NCI-H1048 (cell line): ENCODE measurements around the gene BCAS1.

Experiments
- DNase-seq: peaks from one replicate; lab custom pipeline; 2025; lab: John Stamatoyannopoulos, UW

Gene BCAS1, protein sequence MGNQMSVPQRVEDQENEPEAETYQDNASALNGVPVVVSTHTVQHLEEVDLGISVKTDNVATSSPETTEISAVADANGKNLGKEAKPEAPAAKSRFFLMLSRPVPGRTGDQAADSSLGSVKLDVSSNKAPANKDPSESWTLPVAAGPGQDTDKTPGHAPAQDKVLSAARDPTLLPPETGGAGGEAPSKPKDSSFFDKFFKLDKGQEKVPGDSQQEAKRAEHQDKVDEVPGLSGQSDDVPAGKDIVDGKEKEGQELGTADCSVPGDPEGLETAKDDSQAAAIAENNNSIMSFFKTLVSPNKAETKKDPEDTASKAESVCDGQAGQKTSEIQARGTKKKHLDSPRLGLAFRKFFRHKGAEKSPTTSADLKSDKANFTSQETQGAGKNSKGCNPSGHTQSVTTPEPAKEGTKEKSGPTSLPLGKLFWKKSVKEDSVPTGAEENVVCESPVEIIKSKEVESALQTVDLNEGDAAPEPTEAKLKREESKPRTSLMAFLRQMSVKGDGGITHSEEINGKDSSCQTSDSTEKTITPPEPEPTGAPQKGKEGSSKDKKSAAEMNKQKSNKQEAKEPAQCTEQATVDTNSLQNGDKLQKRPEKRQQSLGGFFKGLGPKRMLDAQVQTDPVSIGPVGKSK

DNA sequence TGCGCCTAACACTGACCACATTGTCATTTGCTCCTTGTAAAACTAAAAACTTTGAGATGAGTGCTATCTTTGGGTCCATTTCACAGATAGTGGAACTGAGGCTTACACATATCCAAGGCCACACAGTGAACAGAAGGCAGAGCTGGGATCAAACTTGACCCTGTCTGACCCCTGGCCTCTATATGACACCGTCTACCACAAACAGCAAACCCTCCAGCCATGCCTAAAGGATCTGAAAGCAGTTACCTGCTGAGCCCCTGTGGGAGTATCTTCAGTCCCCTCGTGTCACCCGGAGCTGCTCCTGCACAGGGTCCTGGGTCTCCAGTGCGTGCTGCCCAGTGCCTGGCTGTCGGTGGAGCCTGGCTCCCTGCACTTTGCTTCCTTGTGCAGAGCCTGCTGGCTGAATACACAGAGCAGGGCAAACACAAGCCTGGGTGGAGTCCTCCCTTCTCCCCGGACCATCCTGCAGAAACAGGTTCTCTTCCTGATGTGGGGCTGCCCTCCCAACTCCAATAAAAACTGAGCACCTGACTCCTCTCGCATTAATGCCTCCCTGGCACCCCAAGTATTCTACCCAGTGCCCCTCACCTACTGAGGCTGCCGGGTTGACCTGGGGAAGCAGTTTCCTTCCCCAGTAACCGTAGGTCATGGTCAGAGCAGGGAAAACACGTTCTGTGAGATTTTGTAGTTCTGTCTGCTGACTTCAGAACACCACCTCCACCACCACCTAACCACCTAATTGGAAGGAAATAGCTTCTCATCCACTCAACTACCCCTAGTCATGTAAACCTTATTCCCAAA is at the start of gene BCAS1:
BCAS1 (minus strand) TSS at position 408 of the 801 bp plus-strand sequence. CDS start 11,876 bp downstream, outside the sequence.
- no peak for DNase-seq

DNA sequence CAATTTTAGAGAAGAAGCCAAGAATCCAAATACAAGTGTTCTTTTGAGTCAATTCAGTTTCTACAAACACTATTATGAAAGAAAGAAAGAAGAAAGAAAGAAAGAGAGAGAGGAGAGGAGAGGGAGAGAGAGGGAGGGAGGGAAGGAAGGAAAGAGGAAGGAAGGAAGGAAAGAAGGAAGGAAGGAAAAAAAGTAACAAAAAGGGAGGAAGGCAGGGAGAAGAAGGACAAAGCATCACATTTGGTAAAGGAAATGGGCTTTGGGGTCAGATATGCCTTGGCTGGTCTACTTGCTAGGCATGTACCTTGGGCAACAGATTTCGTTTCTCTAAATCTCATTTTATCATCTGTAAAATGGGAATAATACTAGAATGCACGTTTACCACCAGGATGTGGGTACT is 49.4 kb upstream of the BCAS1 start:
- DNase-seq: no peak

DNA sequence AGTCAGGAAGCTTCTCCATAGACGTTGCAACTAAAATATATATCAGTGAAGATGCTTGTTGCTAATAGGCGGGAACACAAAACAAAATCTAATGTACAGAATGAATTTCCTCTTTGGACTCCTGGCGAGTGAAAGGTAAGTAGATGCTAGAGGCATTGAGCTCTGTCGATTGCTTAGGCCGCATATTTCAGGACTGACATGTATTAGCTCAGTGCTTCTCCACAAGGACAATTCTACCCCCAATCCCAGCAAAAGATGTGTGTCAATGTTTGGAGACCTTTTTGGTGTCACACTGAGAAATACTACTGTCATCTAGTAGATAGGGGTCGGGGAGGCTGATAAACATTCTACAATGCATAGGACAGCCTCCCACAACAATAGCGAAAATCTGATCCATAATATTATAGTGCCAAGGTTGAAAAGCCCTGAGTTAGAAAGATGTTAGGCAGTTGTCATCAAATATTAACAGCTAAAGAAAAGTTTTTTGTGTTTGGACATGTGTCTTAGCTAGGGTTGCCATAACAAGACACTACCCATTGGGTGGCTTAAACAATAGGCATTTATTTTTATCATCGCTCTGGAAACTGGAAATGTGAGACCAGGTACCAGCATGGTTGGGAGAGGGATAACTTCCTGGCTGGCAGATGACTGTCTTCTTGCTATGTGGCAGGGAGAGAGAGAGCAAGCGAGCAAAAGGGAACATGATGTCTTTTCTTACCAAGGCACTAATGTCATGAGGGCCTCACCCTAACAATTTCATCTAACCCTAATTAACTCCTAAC is 48.0 kb upstream of the BCAS1 start:
- no peak for DNase-seq

DNA sequence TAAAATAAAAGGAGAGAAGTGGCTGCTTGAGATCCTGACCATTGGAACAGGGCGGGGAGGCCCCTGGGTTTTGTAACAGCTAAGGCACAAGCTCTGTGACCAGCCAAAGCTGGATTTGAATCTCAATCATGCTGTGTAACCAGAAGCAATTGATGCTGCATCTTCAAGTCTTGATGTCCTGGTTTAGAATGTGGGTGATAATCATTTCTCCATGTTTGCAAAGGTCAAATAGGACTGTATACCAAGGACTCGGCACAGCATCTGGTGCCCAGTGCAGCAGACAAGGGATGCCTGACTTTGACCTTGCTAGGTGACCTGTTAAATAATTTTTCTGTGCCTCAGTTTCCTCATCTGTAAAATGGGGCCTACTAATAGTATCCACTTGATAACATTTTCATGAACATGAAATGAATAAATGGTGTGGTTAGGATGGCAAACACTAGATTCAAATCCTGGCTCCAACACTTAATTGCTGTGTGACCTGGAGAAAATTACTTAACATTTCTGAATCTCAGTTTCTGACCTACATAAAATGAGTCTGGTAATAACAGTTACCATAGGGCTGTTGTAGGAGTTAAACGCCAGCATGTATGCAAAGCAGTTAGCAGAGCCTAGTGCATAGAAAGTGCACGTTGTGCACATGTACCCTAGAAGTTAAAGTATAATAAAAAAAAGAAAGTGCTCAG is 46.3 kb upstream of the BCAS1 start:
- no peak for DNase-seq

DNA sequence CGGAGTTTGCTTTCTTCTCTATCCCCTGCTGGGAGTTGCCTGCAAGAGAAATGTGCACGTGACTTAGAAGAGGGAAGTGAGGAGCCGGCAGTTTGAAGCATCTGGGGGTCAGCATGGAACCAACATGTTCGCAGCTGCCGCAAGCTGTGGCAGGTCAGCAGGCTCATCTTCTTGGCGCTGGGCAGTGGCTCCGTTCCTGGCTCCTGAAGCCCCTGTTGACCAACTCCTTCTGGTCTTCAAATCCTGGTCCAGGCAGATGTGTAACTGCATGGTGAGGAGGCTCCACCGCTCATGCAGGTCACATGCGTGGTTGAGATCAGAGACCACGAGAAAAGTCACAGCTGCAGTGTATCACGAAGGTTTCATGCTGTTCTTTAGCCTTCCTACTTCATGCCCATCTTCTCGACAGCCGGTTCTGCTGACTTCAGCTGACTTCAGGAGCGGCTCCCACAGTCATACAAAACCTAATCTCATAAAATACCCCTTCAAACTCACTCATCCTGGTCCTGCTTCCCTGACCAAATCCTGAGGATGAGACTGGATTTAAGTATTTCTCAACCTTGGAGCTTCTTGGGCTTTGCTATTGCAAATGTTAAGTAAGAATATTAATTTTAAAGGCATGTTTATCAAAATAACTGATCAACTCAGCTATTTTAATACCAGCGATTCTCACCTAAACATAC is 44.9 kb upstream of the BCAS1 start:
- DNase-seq: no peak

DNA sequence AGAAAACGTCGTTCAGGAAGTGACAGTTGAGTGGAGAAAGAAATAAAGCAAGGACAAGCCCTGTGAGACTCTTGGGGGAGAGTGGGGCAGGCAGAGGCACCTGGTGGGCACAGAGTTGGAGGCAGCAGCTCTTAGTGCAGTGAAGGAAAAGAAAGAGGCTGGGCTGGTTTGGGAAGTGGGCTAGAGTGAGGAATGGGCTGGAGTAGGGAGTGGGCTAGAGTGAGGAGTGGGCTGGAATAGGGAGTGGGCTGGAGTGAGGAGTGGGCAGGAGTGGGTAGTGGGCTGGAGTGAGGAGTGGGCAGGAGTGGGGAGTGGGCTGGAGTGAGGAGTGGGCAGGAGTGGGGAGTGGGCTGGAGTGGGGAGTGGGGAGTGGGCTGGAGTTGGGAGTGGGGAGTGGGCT is 43.7 kb upstream of the BCAS1 start:
- DNase-seq: no peak

DNA sequence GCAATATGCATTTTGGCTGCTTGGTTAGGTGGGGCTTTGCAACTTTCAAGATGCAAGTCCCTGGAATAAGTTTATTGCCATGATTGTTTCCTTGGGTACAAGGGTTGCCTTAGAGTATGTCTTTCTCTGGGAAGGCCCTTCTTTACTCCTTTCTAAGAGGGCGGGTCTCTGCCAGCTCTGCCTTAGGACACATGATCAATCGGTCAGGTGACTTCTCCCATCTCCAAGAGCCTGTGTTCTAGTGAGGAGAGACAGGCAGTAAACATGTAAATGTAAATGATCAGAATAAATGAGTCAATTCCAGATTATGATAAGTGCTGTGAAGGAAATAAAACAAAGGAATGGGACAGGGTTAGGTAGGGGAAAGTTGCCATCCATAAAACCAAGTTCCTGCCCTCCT is 43.2 kb upstream of the BCAS1 start:
- no peak for DNase-seq

DNA sequence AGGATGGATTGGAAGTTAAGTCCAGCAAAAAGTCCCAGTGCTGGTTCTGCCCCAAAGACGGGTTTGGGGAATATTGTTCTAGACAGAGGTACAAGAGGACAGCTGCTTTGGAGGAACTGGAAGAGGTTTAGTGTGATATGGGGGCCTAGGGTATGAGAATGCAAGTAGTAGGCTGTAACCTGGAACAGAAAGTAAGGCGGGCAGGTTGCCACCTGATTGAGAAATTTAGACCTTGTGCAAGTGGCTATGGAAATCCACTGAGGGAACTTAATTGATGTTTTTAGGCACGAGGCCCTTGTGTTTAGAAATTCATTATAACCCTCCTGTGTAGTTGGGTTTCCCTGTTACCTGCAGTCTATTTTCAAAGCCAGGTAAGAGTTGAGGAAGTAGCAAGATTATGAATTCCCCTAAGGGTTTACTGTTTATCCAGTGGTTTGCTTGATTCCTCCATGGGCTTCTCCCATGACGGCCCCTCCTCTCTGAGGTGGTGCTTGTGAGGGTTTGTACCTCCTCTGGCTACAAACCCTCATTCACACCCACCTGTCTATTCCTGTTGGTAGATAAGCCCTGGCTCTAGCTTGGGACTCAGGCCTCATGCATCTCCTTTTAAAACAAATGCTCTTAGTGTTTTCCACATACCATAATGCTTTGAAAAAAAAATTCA is 42.0 kb upstream of the BCAS1 start:
- DNase-seq: no peak

DNA sequence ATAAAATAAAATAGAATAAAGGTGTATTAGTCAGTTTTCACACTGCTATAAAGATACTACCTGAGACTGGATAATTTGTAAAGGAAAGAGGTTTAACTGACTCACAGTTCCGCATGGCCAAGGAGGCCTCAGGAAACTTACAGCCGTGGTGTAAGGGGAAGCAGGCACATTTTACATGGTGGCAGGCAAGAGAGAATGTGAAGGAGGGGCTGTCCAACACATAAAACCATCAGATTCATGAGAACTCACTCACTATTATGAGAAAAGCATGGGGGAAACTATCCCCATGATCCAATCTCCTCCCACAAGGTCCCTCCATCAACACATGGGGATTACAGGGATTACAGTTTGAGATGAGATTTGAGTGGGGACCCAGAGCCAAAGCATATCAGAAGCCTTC is 41.1 kb upstream of the BCAS1 start:
- DNase-seq: no peak

DNA sequence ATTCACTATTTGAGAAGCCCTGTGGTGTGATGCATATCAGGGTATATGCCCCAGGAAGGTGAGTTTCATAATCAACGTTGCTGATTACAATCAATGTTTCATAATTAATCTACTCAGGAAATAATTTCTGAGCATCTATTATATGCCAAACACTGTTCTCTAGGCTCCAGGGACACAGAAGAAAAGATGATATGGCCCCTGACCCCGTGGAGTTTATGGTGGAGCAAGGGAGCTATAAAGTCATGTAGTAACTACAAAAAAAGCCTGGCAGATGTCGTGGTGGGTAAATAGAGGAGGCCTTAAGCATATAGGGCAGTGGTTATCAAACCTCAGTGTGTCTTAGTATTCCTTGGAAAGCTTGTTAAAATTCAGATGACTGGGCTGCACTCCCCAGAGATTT is 40.1 kb upstream of the BCAS1 start:
- no peak for DNase-seq

DNA sequence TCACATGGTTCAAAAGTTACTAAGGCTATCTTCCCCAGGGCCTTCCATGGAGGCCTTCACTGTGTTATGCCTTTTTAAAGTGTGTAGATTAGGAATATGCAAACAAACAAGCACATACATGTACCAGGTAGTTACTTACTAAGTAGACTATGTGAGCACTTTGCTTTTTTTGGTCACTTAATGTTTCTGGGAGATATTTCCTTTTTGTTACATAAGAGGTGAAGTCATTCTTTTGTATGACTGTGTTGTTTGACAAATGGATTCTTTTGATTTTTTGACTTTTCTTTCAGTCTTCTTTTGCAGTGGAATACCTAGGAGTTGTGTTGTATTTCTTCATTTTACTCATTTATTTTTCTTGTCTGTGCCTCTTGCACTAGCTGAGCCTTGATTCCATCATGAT is 39.6 kb upstream of the BCAS1 start:
- no peak for DNase-seq

DNA sequence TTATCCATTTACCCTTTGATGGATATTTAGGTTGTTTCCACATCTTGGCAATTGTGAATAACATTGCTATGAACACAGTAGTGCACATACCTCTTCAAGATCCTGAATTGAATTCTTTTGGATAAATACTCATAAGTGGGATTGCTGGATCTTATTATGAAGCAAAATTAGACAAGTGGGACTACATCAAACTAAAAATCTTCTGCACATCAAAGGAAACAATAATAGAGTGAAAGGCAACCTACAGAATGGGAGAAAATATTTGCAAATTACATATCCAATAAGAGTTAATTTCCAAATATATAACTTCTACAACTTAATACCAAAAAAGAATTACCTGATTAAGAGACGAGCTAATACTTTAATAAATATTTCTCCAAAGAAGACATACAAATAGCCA is 38.4 kb upstream of the BCAS1 start:
- DNase-seq: no peak

DNA sequence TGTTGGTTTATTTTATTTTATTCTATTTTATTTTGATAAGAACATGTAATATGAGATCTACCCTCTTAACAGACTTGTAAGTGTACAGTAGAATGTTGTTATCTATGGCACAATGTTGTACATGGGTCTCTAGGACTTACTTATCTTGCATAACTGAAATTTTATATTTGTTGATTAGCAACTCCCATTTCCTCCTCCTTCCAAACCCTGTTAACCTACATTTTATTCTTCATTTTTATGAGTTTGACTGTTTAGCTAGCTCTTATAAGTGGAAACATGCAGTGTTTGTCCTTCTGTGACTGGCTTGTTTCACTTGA is 37.9 kb upstream of the BCAS1 start:
- DNase-seq: no peak

DNA sequence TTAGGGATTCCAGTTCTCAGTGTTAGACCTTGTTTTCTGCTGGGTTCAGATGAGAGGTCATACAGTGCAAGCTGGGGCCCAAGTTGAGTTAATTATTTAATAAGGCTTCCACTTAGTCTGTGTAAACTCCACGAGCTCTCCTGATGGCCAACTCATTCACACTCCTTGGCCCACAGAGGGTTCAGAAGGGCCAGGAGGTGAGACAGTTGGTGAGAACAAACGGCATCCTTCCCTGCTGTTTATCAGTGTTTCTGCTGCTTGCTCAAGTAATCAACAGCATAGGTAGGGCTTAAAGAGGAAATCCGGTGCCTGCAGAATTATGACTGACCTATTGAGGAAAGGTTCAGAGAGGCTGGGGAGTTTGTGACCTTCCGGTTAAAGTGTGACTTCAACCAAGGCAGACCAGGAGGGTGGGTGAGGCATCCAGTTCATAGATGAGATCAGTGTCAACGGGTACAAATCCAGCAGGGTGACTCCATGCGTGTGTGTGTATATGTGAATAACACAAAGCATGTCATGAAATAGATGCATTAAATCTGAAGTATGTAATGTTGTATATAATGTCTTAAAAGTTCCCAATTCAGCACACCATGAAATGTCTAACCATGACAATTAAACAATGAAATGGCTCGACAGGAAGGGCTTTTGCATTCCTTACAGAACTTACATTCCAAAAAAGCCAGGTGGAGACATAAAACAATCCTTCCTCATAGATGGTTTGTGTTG is 37.4 kb upstream of the BCAS1 start:
- DNase-seq: no peak

DNA sequence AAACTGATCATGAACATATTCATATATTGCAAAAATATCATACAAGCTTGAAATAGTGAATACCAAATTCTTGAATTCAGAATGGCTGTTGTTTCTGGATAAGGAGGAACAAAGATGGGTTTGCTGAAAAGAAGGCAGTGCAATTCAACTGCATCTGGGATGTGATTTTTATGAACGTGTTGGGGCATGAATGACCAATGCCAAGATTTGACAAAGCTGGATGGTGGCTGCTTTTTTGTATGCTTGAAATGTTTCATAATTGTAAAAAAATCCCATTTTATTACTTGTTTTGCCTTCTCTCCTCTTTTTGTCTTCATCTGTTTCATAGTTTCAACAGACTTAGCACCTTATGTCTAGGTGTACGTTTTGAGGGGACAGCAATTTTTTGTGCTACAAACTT is 36.8 kb upstream of the BCAS1 start:
- DNase-seq: no peak

DNA sequence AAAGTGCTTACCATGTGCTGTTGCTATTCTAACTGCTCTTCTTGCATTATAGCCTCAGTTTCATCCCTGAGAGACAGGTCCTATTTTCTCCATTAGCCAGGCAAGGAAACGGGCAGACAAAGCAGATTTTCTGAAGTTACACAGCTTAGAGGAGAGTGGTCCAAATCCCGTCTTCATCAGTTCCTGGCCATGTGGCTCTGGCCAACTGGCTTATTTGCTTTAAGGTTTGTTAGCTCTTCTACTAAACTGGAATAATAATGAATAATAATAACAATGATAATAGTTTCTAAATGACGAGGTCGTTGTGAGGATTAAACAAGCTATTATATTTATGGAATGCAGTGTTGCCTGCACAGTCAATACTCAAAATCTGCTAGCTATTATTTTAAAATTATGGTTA is 35.8 kb upstream of the BCAS1 start:
- no peak for DNase-seq

DNA sequence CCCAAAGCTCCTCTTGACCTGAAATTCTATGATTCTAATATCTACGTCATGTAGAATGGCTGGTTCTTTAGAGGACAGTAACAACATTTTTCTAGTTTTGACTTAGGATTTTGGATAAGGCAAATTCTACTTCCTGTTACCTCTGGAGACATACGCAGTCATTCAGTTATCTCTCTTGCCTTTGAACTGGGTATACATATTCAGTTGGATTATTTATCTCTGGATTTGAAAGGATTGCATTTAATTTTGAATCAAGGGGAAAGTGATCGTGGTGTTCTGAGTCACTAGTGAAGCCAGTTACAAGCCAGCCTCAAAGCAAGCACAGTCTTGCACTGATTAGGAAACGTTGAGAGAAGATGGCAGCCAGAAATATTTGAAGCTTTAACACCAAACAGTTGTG is 35.3 kb upstream of the BCAS1 start:
- DNase-seq: no peak

DNA sequence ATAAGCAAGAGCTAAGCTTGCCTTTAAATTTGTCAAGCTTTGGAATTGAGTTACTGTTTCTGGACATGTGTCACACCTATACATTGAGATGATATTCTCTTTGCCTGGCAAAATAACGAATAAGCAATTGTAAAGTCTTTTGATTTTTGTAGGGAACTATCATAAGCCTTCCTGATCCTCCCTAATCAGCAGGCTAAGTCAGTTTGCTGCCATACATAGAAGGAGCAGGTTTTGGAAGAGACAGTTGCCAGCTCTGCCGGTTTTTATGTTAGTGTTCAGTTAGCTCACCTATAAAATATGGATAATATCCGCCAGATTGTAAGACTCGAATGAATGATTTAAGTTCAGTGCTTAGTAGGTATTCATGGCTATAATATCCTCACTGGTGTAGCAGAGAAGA is 34.4 kb upstream of the BCAS1 start:
- DNase-seq: no peak

DNA sequence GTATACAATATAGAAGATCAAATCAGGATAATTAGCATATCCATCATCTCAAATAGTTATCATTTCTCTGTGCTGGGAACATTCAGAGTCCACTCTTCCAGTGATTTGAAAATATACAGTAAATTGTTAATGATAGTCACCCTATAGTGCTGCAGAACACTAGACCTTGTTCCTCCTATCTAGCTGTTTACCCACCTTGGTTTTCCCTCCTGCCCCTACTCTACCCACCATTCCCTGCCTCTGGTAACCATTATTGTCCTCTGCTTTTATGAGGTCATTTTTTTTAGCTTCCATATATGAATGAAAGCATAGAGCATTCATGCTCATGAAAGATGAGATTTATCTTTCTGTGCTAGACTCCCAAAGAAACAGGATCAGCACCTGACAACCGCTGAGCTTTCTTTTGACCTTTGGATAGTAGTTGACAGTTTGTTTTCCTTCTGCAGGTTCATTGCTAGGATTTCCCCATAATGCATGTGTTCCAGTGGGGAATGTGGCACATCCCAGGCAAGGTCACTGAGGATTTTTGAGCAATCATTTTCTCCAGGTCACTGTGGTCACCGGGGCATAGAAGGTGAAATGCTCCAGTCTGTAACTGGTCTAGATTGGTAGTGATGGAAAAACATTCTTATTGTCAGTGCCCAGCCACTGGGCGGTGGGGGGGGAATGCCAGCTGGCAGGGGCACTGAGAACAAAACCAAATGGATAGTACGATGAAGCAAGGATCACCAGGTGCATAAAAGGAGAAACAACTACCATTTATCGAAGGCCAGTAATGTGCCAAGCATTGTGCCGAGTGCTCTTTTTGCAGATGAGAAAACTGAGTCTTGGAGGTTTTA is 33.6 kb upstream of the BCAS1 start:
- DNase-seq: no peak
